Astrocyte (in vitro differentiated cells and primary cell): ENCODE measurements around the gene RPP30. TPM values are rescaled to one million over a fixed set of nuclear protein-coding genes. Genes with fewer than 3 reads are reported as not detected.
"Not testable (repeated sequence)": the region's sequence is repeated elsewhere in the genome, so short reads cannot be mapped to it uniquely, and the experiment has no call there.

ENCODE experiments used
- DNase-seq: peaks from one replicate; pipeline ENCODE4 v3.0.0-alpha.2; 2010; ENCODE audit warnings: low read depth
- FAIRE-seq: peaks from 2 replicates; lab custom pipeline; 2011; peaks lifted over from hg19 to GRCh38; lab: Jason Lieb, UNC
- H2AFZ ChIP-seq: 2 replicates; pipeline ENCODE4 v1.6.0; 2012; ENCODE audit warnings: low read depth, low read length, inconsistent platforms
- H3K27ac ChIP-seq: 2 replicates; pipeline ENCODE4 v1.5.1; 2011; ENCODE audit warnings: low read depth, low read length, inconsistent platforms
- H3K27me3 ChIP-seq: 2 replicates; pipeline ENCODE4 v1.6.0; 2011; ENCODE audit warnings: low read length, inconsistent platforms; ENCODE audit not compliant: insufficient read depth
- H3K36me3 ChIP-seq: 2 replicates; pipeline ENCODE4 v1.5.1; 2011; ENCODE audit warnings: low read length, inconsistent platforms; ENCODE audit not compliant: insufficient read depth
- H3K4me1 ChIP-seq: 2 replicates; pipeline ENCODE4 v1.5.1; 2011; ENCODE audit warnings: low read length, inconsistent platforms; ENCODE audit not compliant: insufficient read depth
- H3K4me2 ChIP-seq: 2 replicates; pipeline ENCODE4 v1.6.0; 2012; ENCODE audit warnings: low read length, inconsistent platforms
- H3K4me3 ChIP-seq: 2 replicates; pipeline ENCODE4 v1.5.1; 2011; ENCODE audit warnings: low read depth, mild to moderate bottlenecking, low read length, inconsistent platforms; ENCODE audit not compliant: insufficient read depth
- H3K79me2 ChIP-seq: 2 replicates; pipeline ENCODE4 v1.6.0; 2012; ENCODE audit warnings: mild to moderate bottlenecking, low read length, inconsistent platforms; ENCODE audit not compliant: insufficient read depth
- H3K9ac ChIP-seq: 2 replicates; pipeline ENCODE4 v1.6.0; 2012; ENCODE audit warnings: mild to moderate bottlenecking, low read length, inconsistent platforms
- H3K9me3 ChIP-seq: 2 replicates; pipeline ENCODE4 v1.5.1; 2012; ENCODE audit warnings: low read depth, mild to moderate bottlenecking, low read length, inconsistent platforms; ENCODE audit not compliant: insufficient read depth
- H4K20me1 ChIP-seq: 2 replicates; pipeline ENCODE4 v1.6.0; 2012; ENCODE audit warnings: low read length, inconsistent platforms; ENCODE audit not compliant: insufficient read depth
- H3K27ac Mint-ChIP-seq: one replicate; pipeline ENCODE4 v1.8.0; 2021; ENCODE audit warnings: mild to moderate bottlenecking, mixed read lengths; ENCODE audit not compliant: unreplicated experiment
- H3K27me3 Mint-ChIP-seq: one replicate; pipeline ENCODE4 v1.8.0; 2021; ENCODE audit warnings: low read depth, mixed read lengths; ENCODE audit not compliant: unreplicated experiment
- H3K36me3 Mint-ChIP-seq: one replicate; pipeline ENCODE4 v1.8.0; 2021; ENCODE audit warnings: low read depth, mixed read lengths; ENCODE audit not compliant: unreplicated experiment
- H3K4me1 Mint-ChIP-seq: one replicate; pipeline ENCODE4 v1.8.0; 2021; ENCODE audit warnings: low read depth, mixed read lengths; ENCODE audit not compliant: unreplicated experiment
- H3K4me3 Mint-ChIP-seq: one replicate; pipeline ENCODE4 v1.8.0; 2021; ENCODE audit warnings: mild to moderate bottlenecking, moderate library complexity, mixed read lengths; ENCODE audit not compliant: unreplicated experiment
- H3K9me3 Mint-ChIP-seq: one replicate; pipeline ENCODE4 v1.8.0; 2021; ENCODE audit warnings: mild to moderate bottlenecking, mixed read lengths; ENCODE audit not compliant: unreplicated experiment
- EZH2 ChIP-seq: IDR thresholded peaks from 2 replicates; pipeline ENCODE4 v1.6.1; 2012; ENCODE audit warnings: mild to moderate bottlenecking, low read length, inconsistent platforms; ENCODE audit not compliant: insufficient read depth
- total RNA-seq: library from RNA; stranded (reverse); gene quantifications from 2 replicates; pipeline ENCODE4 v1.2.1, GENCODE V29; 2021
- TF ChIP-seq, protein P1 (sequence below): IDR thresholded peaks from 2 replicates; pipeline ENCODE4 v1.5.1; 2011; ENCODE audit warnings: low read depth, mild to moderate bottlenecking, inconsistent platforms, low read length, moderate library complexity; ENCODE audit not compliant: insufficient read depth

The RPP30 gene
- total RNA-seq, 1 donor from 2014 or later, result 32.0 TPM

- Histone ChIP-seq H3K36me3 (peaks cover 29% of the 10 kb centered on the region), H3K9ac (no peak overlapping the region), H3K27ac (no peak overlapping the region), H3K79me2 (peaks cover 9% of the 10 kb centered on the region), H3K4me2 (no peak overlapping the region), H3K9me3 (no peaks in the 10 kb centered on the region), H2AFZ (no peak overlapping the region), H3K27me3 (no peaks in the 10 kb centered on the region), H3K4me3 (no peak overlapping the region), H3K4me1 (no peaks in the 10 kb centered on the region), H4K20me1 (peaks cover 6% of the 10 kb centered on the region)
- DNase-seq (no peak), FAIRE-seq (no peak)
- Mint-ChIP-seq H3K27me3 (no peaks in the 10 kb centered on the region), H3K4me1 (no peaks in the 10 kb centered on the region), H3K27ac (no peak overlapping the region), H3K4me3 (no peak overlapping the region), H3K36me3 (no peaks in the 10 kb centered on the region), H3K9me3 (no peaks in the 10 kb centered on the region)
- TF ChIP-seq, protein P1, sequence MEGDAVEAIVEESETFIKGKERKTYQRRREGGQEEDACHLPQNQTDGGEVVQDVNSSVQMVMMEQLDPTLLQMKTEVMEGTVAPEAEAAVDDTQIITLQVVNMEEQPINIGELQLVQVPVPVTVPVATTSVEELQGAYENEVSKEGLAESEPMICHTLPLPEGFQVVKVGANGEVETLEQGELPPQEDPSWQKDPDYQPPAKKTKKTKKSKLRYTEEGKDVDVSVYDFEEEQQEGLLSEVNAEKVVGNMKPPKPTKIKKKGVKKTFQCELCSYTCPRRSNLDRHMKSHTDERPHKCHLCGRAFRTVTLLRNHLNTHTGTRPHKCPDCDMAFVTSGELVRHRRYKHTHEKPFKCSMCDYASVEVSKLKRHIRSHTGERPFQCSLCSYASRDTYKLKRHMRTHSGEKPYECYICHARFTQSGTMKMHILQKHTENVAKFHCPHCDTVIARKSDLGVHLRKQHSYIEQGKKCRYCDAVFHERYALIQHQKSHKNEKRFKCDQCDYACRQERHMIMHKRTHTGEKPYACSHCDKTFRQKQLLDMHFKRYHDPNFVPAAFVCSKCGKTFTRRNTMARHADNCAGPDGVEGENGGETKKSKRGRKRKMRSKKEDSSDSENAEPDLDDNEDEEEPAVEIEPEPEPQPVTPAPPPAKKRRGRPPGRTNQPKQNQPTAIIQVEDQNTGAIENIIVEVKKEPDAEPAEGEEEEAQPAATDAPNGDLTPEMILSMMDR, result no peak
- TF ChIP-seq EZH2, result no peak
Observed at GRCh38 chr10:90879062-90879461, 7.3 kb downstream of the RPP30 start.

DNA sequence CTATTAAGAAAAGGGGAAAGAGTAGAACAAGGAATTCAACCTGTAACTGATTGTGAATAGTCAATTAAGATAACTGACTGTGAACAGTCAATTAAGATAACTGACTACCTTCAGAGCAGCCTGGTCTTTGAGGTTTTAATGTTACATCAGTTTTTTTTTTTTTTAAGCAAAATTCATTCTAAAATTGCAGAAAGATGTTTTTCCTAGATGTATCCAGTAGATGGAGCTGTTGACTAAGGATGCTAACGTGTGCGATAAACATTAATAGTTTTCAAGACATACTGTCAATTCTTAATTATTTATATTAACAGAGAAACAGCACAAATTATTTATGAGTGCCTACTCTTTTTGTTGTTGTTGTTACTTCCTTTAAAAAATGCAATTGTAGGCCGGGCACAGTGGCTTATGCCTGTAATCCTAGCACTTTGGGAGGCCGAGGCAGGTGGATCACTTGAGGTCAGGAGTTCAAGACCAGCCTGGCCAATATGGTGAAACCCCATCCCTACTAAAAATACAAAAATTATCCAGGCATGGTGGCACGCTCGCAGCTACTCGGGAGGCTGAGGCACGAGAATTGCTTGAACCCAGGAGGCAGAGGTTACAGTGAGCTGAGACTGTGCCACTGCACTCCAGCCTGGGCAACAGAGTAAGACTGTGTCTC lies 8.4 kb downstream of the RPP30 start:
- not testable (repeated sequence) for H3K9ac ChIP-seq, H3K36me3 Mint-ChIP-seq, H3K27ac ChIP-seq, H3K27ac Mint-ChIP-seq, H3K27me3 Mint-ChIP-seq, H3K4me1 ChIP-seq, H3K4me3 Mint-ChIP-seq, H3K79me2 ChIP-seq, H3K4me1 Mint-ChIP-seq, H3K4me2 ChIP-seq, H2AFZ ChIP-seq, H3K4me3 ChIP-seq, DNase-seq, H3K27me3 ChIP-seq, H3K9me3 Mint-ChIP-seq, H3K9me3 ChIP-seq, H4K20me1 ChIP-seq
- peak; percentile 41 for FAIRE-seq
- peaks cover 32% of the 10 kb centered on the region for H3K36me3 ChIP-seq
- TF ChIP-seq, protein P1, result peak; percentile 74

GRCh38 chr10:90884431-90884830 lies 12.7 kb downstream of the RPP30 start:
- Histone ChIP-seq H3K9me3 (no peaks in the 10 kb centered on the region), H3K27me3 (no peaks in the 10 kb centered on the region), H3K79me2 (no peaks in the 10 kb centered on the region), H3K27ac (no peak overlapping the region), H3K4me3 (no peak overlapping the region), H3K36me3 (peaks cover 17% of the 10 kb centered on the region), H3K9ac (no peak overlapping the region), H3K4me1 (peaks cover 8% of the 10 kb centered on the region), H2AFZ (no peak overlapping the region), H4K20me1 (peaks cover 4% of the 10 kb centered on the region), H3K4me2 (no peak overlapping the region)
- DNase-seq (peak; percentile 33), FAIRE-seq (peak; percentile 76)
- Mint-ChIP-seq H3K27ac (no peak overlapping the region), H3K9me3 (no peaks in the 10 kb centered on the region), H3K36me3 (peaks cover 8% of the 10 kb centered on the region), H3K4me1 (no peaks in the 10 kb centered on the region), H3K4me3 (no peak overlapping the region), H3K27me3 (no peaks in the 10 kb centered on the region)
- TF ChIP-seq EZH2, result no peak
- TF ChIP-seq, protein P1, result no peak
